T-cell (primary cell): ENCODE measurements around the gene CHI3L1. TPM values are rescaled to one million over a fixed set of nuclear protein-coding genes. Genes with fewer than 3 reads are reported as not detected.

Experiments used
- ATAC-seq, 4 experiments: fragments of 200-7000 bp in 3 of 4; fragments of 150-1000 bp in 1 of 4; cut with Tn5 transposase; replicated peaks in 1 of 4; 1 replicate in 3 of 4; 2 replicates in 1 of 4; pipeline ENCODE4 v1.10.0; 2021; ENCODE audit warnings: moderate library complexity in 3 of 4, mild to moderate bottlenecking in 2 of 4, moderate number of reproducible peaks in 1 of 4
- CTCF ChIA-PET, 2 donors: fragments of 300-600 bp; sonication (Branson Sonifier 250); formaldehyde crosslinking; loops; one replicate each; lab custom pipeline; 2022; ENCODE audit warnings: antibody characterized with exemption in 2 of 2; lab: Charles Lee
- POLR2A ChIA-PET, 2 donors: fragments of 300-600 bp; sonication (Branson Sonifier 250); formaldehyde crosslinking; loops; one replicate each; lab custom pipeline; 2022; ENCODE audit warnings: antibody characterized with exemption in 2 of 2; lab: Charles Lee
- DNase-seq, 35 experiments: peaks; one replicate each; pipeline versions ENCODE4 v3.0.0 to v3.0.0-alpha.2; 2013 to 2023
- H3K27ac ChIP-seq: one replicate; pipeline ENCODE4 v1.5.1; 2013; ENCODE audit warnings: low read length
- H3K27me3 ChIP-seq, 2 experiments: replicated peaks in 1 of 2; 1 replicate in 1 of 2; 2 replicates in 1 of 2; pipeline versions ENCODE4 v1.6.1 to v1.7.0; 2013; ENCODE audit warnings: low read length in 1 of 2, mixed read lengths in 1 of 2; ENCODE audit not compliant: control insufficient read depth in 2 of 2, insufficient read depth in 2 of 2; ENCODE audit errors: extremely low read depth in 1 of 2
- H3K36me3 ChIP-seq, 2 donors: 1 replicate in 1 of 2; 2 replicates in 1 of 2; pipeline versions ENCODE4 v1.6.1 to v1.7.0; 2013; ENCODE audit warnings: low read length in 1 of 2; ENCODE audit not compliant: control insufficient read depth in 2 of 2, insufficient read depth in 1 of 2; ENCODE audit errors: extremely low read depth in 1 of 2
- H3K4me1 ChIP-seq, 2 experiments: 1 replicate in 1 of 2; 2 replicates in 1 of 2; pipeline versions ENCODE4 v1.6.1 to v1.7.0; 2013; ENCODE audit warnings: low read length in 2 of 2, mixed read lengths in 1 of 2; ENCODE audit not compliant: insufficient read depth in 2 of 2, control insufficient read depth in 1 of 2; ENCODE audit errors: extremely low read depth in 1 of 2
- H3K4me3 ChIP-seq, 2 donors: 1 replicate in 1 of 2; 2 replicates in 1 of 2; pipeline versions ENCODE4 v1.5.1 to v1.7.0; 2013; ENCODE audit warnings: mild to moderate bottlenecking in 2 of 2, low read length in 1 of 2, moderate library complexity in 1 of 2; ENCODE audit not compliant: control insufficient read depth in 1 of 2; ENCODE audit errors: extremely low read depth in 1 of 2
- H3K9me3 ChIP-seq: 2 replicates; pipeline ENCODE4 v1.7.0; 2013
- H3K27ac Mint-ChIP-seq, 2 donors: one replicate each; pipeline ENCODE4 v1.8.0; 2020 to 2021; ENCODE audit warnings: mild to moderate bottlenecking in 2 of 2, mixed read lengths in 2 of 2
- H3K27me3 Mint-ChIP-seq, 2 donors: one replicate each; pipeline ENCODE4 v1.8.0; 2021 to 2022; ENCODE audit warnings: mixed read lengths in 2 of 2
- H3K36me3 Mint-ChIP-seq: one replicate; pipeline ENCODE4 v1.8.0; 2021; ENCODE audit warnings: mixed read lengths
- H3K4me1 Mint-ChIP-seq, 3 donors: one replicate each; pipeline ENCODE4 v1.8.0; 2020 to 2022; ENCODE audit warnings: mixed read lengths in 3 of 3, mild to moderate bottlenecking in 1 of 3
- H3K4me3 Mint-ChIP-seq, 3 donors: one replicate each; pipeline ENCODE4 v1.8.0; 2020 to 2022; ENCODE audit warnings: mild to moderate bottlenecking in 3 of 3, mixed read lengths in 3 of 3, moderate library complexity in 3 of 3
- H3K9me3 Mint-ChIP-seq, 3 donors: one replicate each; pipeline ENCODE4 v1.8.0; 2020 to 2022; ENCODE audit warnings: mixed read lengths in 3 of 3
- WGBS: methylation state at CpG from one replicate; pipeline ENCODE4 v1.1.5; 2013; ENCODE audit warnings: missing lambda C conversion rate; ENCODE audit not compliant: insufficient coverage; 5-methylcytosine and 5-hydroxymethylcytosine counted together
- total RNA-seq, 35 experiments: library from RNA in 6 of 35; stranded (reverse) in 6 of 35; fragments of 120-200 nt in 1 of 35; gene quantifications; one replicate each; pipeline versions ENCODE4 v1.2.1 to v1.2.4 and lab custom pipeline; 2013 to 2026

CHI3L1 gene
- total RNA-seq, 5 donors from 2014 or later (not counting 1 experiment from before 2014, with no cell fraction given) = 0.20 to 0.30 TPM; not detected in 3

- peaks cover 35 to 50% of the 10 kb centered on the region in 2 donors for H3K27me3 Mint-ChIP-seq
- H3K27ac ChIP-seq = no peak overlapping the region
- ATAC-seq (no peak), DNase-seq (no peak)
- no peak overlapping the region for H3K4me3 Mint-ChIP-seq
- no peaks in the 10 kb centered on the region for H3K36me3 ChIP-seq
- peaks cover 9 to 15% (median 9%) of the 10 kb centered on the region in 3 donors for H3K4me1 Mint-ChIP-seq
- H3K36me3 Mint-ChIP-seq = no peaks in the 10 kb centered on the region
- no peaks in the 10 kb centered on the region for H3K9me3 ChIP-seq
- peaks cover 2 to 71% of the 10 kb centered on the region in 2 experiments for H3K27me3 ChIP-seq
- no peak overlapping the region for H3K27ac Mint-ChIP-seq
- 58% methylated on average over 3 of the region's 3 CpGs for WGBS
- H3K4me1 ChIP-seq = peaks cover 0 to 12% of the 10 kb centered on the region in 2 experiments
- ChIA-PET CTCF (interaction anchor here in 1 of 2 donors (0.6 kb wide), 1 partner anchor 334 kb away, joined by 6 read pairs; no protein-coding TSS in a partner anchor), POLR2A (no interaction called here)
- H3K9me3 Mint-ChIP-seq = no peaks in the 10 kb centered on the region
- H3K4me3 ChIP-seq = no peak overlapping the region
These were observed 56.0 kb downstream of the CHI3L1 start for GRCh38 chr1:203130358-203130985.

DNA sequence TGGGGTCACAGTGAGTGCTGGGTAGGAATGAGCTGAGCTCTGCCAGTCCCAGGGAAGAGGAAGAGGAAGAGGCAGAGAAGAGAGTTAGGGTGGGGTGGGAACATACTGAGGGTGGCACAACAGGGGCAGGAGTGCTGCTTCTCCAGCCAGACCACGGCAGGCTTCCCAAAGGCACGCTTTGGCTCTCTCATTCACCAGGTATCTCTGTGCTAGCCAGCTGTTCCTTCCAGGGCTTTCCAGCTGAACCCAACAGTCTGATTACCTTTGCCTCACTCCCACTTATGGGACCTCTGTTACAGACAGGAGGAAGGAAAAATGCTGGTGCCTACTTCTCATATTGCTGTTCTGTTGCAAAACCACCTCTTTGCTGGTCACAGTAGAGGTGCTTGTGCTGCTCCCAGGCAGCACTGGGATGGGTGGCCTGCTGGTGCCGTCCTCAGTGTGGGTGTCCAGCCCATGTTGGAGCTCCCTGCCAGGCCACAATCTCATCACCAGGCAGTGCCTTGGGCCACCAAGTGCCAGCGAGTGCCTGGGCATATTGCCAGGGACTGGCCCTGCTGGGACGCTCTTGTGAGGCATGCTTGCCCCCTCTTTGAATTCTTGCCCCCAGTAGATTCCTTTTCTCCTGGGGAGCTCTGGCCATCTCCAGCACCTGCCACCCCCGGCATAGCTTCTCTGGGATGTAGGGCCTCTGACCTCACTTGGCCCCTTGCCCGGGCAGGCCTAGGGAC lies 56.8 kb downstream of the CHI3L1 start:
- ChIA-PET CTCF (interaction anchor here in 1 of 2 donors (0.6 kb wide), 1 partner anchor 335 kb away, joined by 6 read pairs; no protein-coding TSS in a partner anchor), POLR2A (no interaction called here)
- DNase-seq = no peak
- no peak overlapping the region for H3K4me3 Mint-ChIP-seq
- no peaks in the 10 kb centered on the region for H3K9me3 ChIP-seq
- no peaks in the 10 kb centered on the region for H3K36me3 ChIP-seq
- ATAC-seq = no peak
- H3K4me1 ChIP-seq = peaks cover 0 to 12% of the 10 kb centered on the region in 2 experiments
- peaks cover 41 to 58% of the 10 kb centered on the region in 2 donors for H3K27me3 Mint-ChIP-seq
- H3K4me1 Mint-ChIP-seq = peaks cover 9 to 15% (median 9%) of the 10 kb centered on the region in 3 donors
- WGBS = 71% methylated on average over 3 of the region's 7 CpGs
- H3K27me3 ChIP-seq = peaks cover 4 to 73% of the 10 kb centered on the region in 2 experiments
- H3K4me3 ChIP-seq = no peak overlapping the region
- no peak overlapping the region for H3K27ac Mint-ChIP-seq
- no peak overlapping the region for H3K27ac ChIP-seq
- no peaks in the 10 kb centered on the region for H3K36me3 Mint-ChIP-seq
- H3K9me3 Mint-ChIP-seq = no peaks in the 10 kb centered on the region

Other genes with a start within 250 kb of the CHI3L1 start
- gene ADIPOR1, start 228.4 kb downstream of the CHI3L1 start, total RNA-seq = 10 to 100 TPM; 50.3 to 70.1 (median 53.7) TPM
- 10 to 100 TPM; 37.5 to 44.0 (median 40.0) TPM for gene CYB5R1, start 219.4 kb downstream of the CHI3L1 start, total RNA-seq
- 100 to 1,000 TPM in 2 of 5 donors, 10 to 100 TPM in 3; 67.5 to 124 (median 68.4) TPM for gene TMEM183A, start 179.3 kb downstream of the CHI3L1 start, total RNA-seq
- 1 to 10 TPM in 4 of 5 donors, under 1 TPM in 1; 0.66 to 2.0 (median 1.7) TPM for gene PPFIA4, start 160.2 kb downstream of the CHI3L1 start, total RNA-seq
- gene MYOG, start 100.7 kb downstream of the CHI3L1 start, total RNA-seq = not detected
- gene ADORA1, start 59.0 kb downstream of the CHI3L1 start, total RNA-seq = not detected
- not detected for gene MYBPH, start 10.9 kb downstream of the CHI3L1 start, total RNA-seq
- gene CHIT1, start 43.0 kb upstream of the CHI3L1 start, total RNA-seq = 1 to 10 TPM in 2 of 5 donors, under 1 TPM in 2, not detected in 1; 0.12 to 2.3 (median 0.92) TPM
- gene BTG2, start 118.8 kb upstream of the CHI3L1 start, total RNA-seq = 100 to 1,000 TPM; 172 to 655 (median 186) TPM
- gene FMOD, start 164.4 kb upstream of the CHI3L1 start, total RNA-seq = under 1 TPM in 3 of 5 donors, not detected in 2; 0.13 to 0.41 (median 0.18) TPM